NB4 (cell line): ENCODE results near the gene INAVA.

Experiments
- DNase-seq: peaks from one replicate; pipeline ENCODE4 v3.0.0; 2010; ENCODE audit warnings: low read depth
- H3K4me3 ChIP-seq: one replicate; pipeline ENCODE4 v1.5.1; 2011; ENCODE audit warnings: mild to moderate bottlenecking, low read depth, low read length, moderate library complexity
- CTCF ChIP-seq: IDR thresholded peaks from one replicate; pipeline ENCODE4 v1.5.1; 2012; ENCODE audit warnings: low read depth, low read length
- MAX ChIP-seq: IDR thresholded peaks from 2 replicates; pipeline ENCODE4 v1.6.1; 2011; ENCODE audit warnings: low read depth, low read length
- MYC ChIP-seq: IDR thresholded peaks from 2 replicates; pipeline ENCODE4 v1.6.1; 2011; ENCODE audit warnings: low read depth, low read length
- POLR2A ChIP-seq: IDR thresholded peaks from 2 replicates; pipeline ENCODE4 v1.6.1; 2011; ENCODE audit warnings: mild to moderate bottlenecking; ENCODE audit not compliant: insufficient read length; ENCODE audit errors: extremely low read depth

INAVA gene

GRCh38 chr1:200895801-200896530, 1.3 kb downstream of the INAVA start:
- peak; percentile 68 for DNase-seq
- TF ChIP-seq MYC (no peak), POLR2A (no peak)
- H3K4me3 ChIP-seq: no peak overlapping the region

GRCh38 chr1:200896531-200897196, 2.0 kb downstream of the INAVA start:
- peak; percentile 92 for DNase-seq
- TF ChIP-seq MAX: no peak
- TF ChIP-seq POLR2A: no peak
- TF ChIP-seq MYC: 0 out of 2 replicates have a peak, but pooled peaks have one; percentile 6
- no peak for TF ChIP-seq CTCF
- no peak overlapping the region for H3K4me3 ChIP-seq

- TF ChIP-seq POLR2A (no peak), MYC (no peak), CTCF (no peak), MAX (no peak)
- DNase-seq: no peak
- H3K4me3 ChIP-seq: no peak overlapping the region
Measured at GRCh38 chr1:200897259-200897658, 2.6 kb downstream of the INAVA start.

GRCh38 chr1:200899015-200899386, 4.3 kb downstream of the INAVA start:
- TF ChIP-seq MYC: no peak
- no peak for TF ChIP-seq CTCF
- no peak for TF ChIP-seq MAX
- TF ChIP-seq POLR2A: no peak
- no peak overlapping the region for H3K4me3 ChIP-seq
- peak; percentile 78 for DNase-seq

GRCh38 chr1:200899451-200899915, 4.8 kb downstream of the INAVA start:
- DNase-seq: peak; percentile 44
- H3K4me3 ChIP-seq: no peak overlapping the region
- no peak for TF ChIP-seq CTCF
- TF ChIP-seq MYC: no peak
- no peak for TF ChIP-seq MAX
- no peak for TF ChIP-seq POLR2A
